HCT116 (cell line): ENCODE data around the gene ANGPTL1. TPM values are rescaled to one million over a fixed set of nuclear protein-coding genes. Genes with fewer than 3 reads are reported as not detected.

Experiments used
- ATAC-seq: fragments of 200-7000 bp; cut with Tn5 transposase; 2 replicates; pipeline ENCODE4 v1.9.1; 2020; ENCODE audit warnings: mild to moderate bottlenecking, moderate library complexity
- BruUV-seq: library from RNA; stranded (reverse); fragments of 400-500 nt; replicated peaks from 2 replicates; lab custom pipeline; 2021; lab: Mats Ljungman, UMichigan
- CTCF ChIA-PET: fragments of 300-600 bp; sonication (Branson Sonifier 250); formaldehyde crosslinking; loops from one replicate; lab custom pipeline; 2021; ENCODE audit warnings: antibody characterized with exemption; lab: Charles Lee
- POLR2A ChIA-PET: fragments of 300-600, 350-600 bp; sonication (Branson Sonifier 250); formaldehyde crosslinking; loops from one replicate; lab custom pipeline; 2021; ENCODE audit warnings: antibody characterized with exemption; lab: Charles Lee
- RAD21 ChIA-PET, 2 experiments: fragments of 300-600 bp; sonication (Branson Sonifier 250); formaldehyde crosslinking; loops; one replicate each; lab custom pipeline; 2023; ENCODE audit warnings: low total read pairs in 2 of 2; ENCODE audit not compliant: uncharacterized antibody in 2 of 2, unreplicated experiment in 2 of 2, low non-redundant PET in 1 of 2; lab: Charles Lee
- DNase-seq: peaks from one replicate; pipeline ENCODE4 v3.0.0-alpha.2; 2010; ENCODE audit warnings: low read depth, low spot score
- H2AFZ ChIP-seq: fragments of 200-600 bp; shearing (Covaris generic), sonication (generic); 2 replicates; pipeline ENCODE4 v1.6.1; 2017; ENCODE audit warnings: low read depth, mixed run types, mixed read lengths, antibody characterized with exemption, low read length; ENCODE audit not compliant: poor library complexity, severe bottlenecking
- H3K27ac ChIP-seq: 2 replicates; pipeline ENCODE4 v1.5.1; 2012; ENCODE audit warnings: low read depth, low read length
- H3K27me3 ChIP-seq: fragments of 200-600 bp; sonication (generic); 2 replicates; pipeline ENCODE4 v1.6.1; 2016; ENCODE audit warnings: mixed run types, low read length, mixed read lengths; ENCODE audit not compliant: insufficient read depth
- H3K36me3 ChIP-seq, 2 experiments: fragments of 200-500 bp in 1 of 2; fragments of 200-600 bp in 1 of 2; sonication (Bioruptor generic) in 1 of 2; sonication (generic) in 1 of 2; 2 replicates each; pipeline versions ENCODE4 v1.5.1 to v1.6.1; 2014 to 2016; ENCODE audit warnings: low read length in 2 of 2, inconsistent platforms in 1 of 2, mixed read lengths in 1 of 2, mixed run types in 1 of 2; ENCODE audit not compliant: insufficient read depth in 2 of 2, control insufficient read depth in 1 of 2
- H3K4me1 ChIP-seq, 2 experiments: fragments of 200-600 bp in 1 of 2; sonication (generic) in 1 of 2; 2 replicates each; pipeline versions ENCODE4 v1.5.1 to v1.6.1; 2012 to 2017; ENCODE audit warnings: low read length in 2 of 2, inconsistent platforms in 1 of 2, mild to moderate bottlenecking in 1 of 2, mixed read lengths in 1 of 2, mixed run types in 1 of 2, moderate library complexity in 1 of 2; ENCODE audit not compliant: insufficient read depth in 2 of 2, control insufficient read depth in 1 of 2
- H3K4me2 ChIP-seq: fragments of 200-600 bp; sonication (generic); 2 replicates; pipeline ENCODE4 v1.6.1; 2017; ENCODE audit warnings: mixed run types, low read length, mixed read lengths
- H3K4me3 ChIP-seq, 2 experiments: fragments of 200-600 bp in 1 of 2; sonication (generic) in 1 of 2; replicated peaks in 1 of 2; 2 replicates each; pipeline ENCODE4 v1.5.1; 2011 to 2016; ENCODE audit warnings: low read length in 2 of 2, control low read depth in 1 of 2, low read depth in 1 of 2, mild to moderate bottlenecking in 1 of 2, mixed read lengths in 1 of 2, mixed run types in 1 of 2
- H3K79me2 ChIP-seq: fragments of 200-600 bp; sonication (generic); 2 replicates; pipeline ENCODE4 v1.6.1; 2017; ENCODE audit warnings: mild to moderate bottlenecking, mixed run types, low read length, moderate library complexity, mixed read lengths; ENCODE audit not compliant: insufficient read depth
- H3K9ac ChIP-seq: fragments of 200-600 bp; sonication (generic); 2 replicates; pipeline ENCODE4 v1.6.1; 2016; ENCODE audit warnings: low read length, mixed read lengths
- H3K9me2 ChIP-seq: fragments of 200-600 bp; sonication (generic), shearing (Covaris generic); 2 replicates; pipeline ENCODE4 v1.6.1; 2017; ENCODE audit warnings: mixed run types, mild to moderate bottlenecking, moderate library complexity; ENCODE audit not compliant: insufficient read depth
- H3K9me3 ChIP-seq, 2 experiments: fragments of 200-500 bp in 1 of 2; fragments of 200-600 bp in 1 of 2; sonication (Bioruptor generic) in 1 of 2; sonication (generic) in 1 of 2; 2 replicates each; pipeline ENCODE4 v1.6.1; 2014 to 2017; ENCODE audit warnings: low read length in 2 of 2, mixed read lengths in 2 of 2, inconsistent platforms in 1 of 2, low read depth in 1 of 2, mild to moderate bottlenecking in 1 of 2, mixed run types in 1 of 2, moderate library complexity in 1 of 2; ENCODE audit not compliant: control insufficient read depth in 1 of 2, insufficient read depth in 1 of 2
- H4K20me1 ChIP-seq: fragments of 200-600 bp; sonication (generic), shearing (Covaris generic); 2 replicates; pipeline ENCODE4 v1.6.1; 2017; ENCODE audit warnings: mixed run types, mild to moderate bottlenecking, moderate library complexity; ENCODE audit not compliant: insufficient read depth
- ATF3 ChIP-seq: IDR thresholded peaks from 2 replicates; pipeline ENCODE4 v1.6.1; 2012
- FOSL1 ChIP-seq: IDR thresholded peaks from 2 replicates; pipeline ENCODE4 v1.6.1; 2012; ENCODE audit warnings: low read depth
- SRF ChIP-seq: IDR thresholded peaks from 2 replicates; pipeline ENCODE4 v1.6.1; 2012; ENCODE audit warnings: low read depth
- YY1 ChIP-seq: IDR thresholded peaks from 2 replicates; pipeline ENCODE4 v1.6.1; 2011; ENCODE audit warnings: low read length, low read depth, moderate library complexity, mild to moderate bottlenecking; ENCODE audit not compliant: insufficient replicate concordance; ENCODE audit errors: extremely low read depth
- ZBTB33 ChIP-seq: IDR thresholded peaks from 2 replicates; pipeline ENCODE4 v1.6.1; 2011; ENCODE audit warnings: mild to moderate bottlenecking, low read length, moderate library complexity; ENCODE audit not compliant: insufficient replicate concordance; ENCODE audit errors: extremely low read depth
- intact Hi-C: fragments of 100-400 bp; cut with micrococcal nuclease; formaldehyde crosslinking; loops from 2 replicates; pipeline ENCODE4 v1.10.0; 2022
- total RNA-seq: library from RNA; stranded (reverse); gene quantifications from one replicate; pipeline ENCODE4 v1.2.1, GENCODE V29; 2021; ENCODE audit not compliant: unreplicated experiment

The ANGPTL1 gene
- total RNA-seq, 1 experiment from 2014 or later, result 0.34 TPM

GRCh38 chr1:178895928-178896327 lies 25.1 kb upstream of the ANGPTL1 start (continued):
- no peak for TF ChIP-seq SRF
- TF ChIP-seq, all 23 proteins: peak for 0

- Histone ChIP-seq H3K9me2 (no peaks in the 10 kb centered on the region), H3K36me3 (no peaks in the 10 kb centered on the region), H3K9ac (no peak overlapping the region), H3K9me3 (no peaks in the 10 kb centered on the region), H2AFZ (no peak overlapping the region), H3K4me1 (peaks cover 6 to 7% of the 10 kb centered on the region in 2 experiments), H3K79me2 (no peaks in the 10 kb centered on the region), H3K4me3 (no peak overlapping the region), H3K27ac (no peak overlapping the region), H3K27me3 (no peaks in the 10 kb centered on the region), H3K4me2 (no peak overlapping the region), H4K20me1 (no peaks in the 10 kb centered on the region)
- CTCF ChIA-PET, result no interaction called here
- POLR2A ChIA-PET, result no interaction called here
- TF ChIP-seq FOSL1 (no peak), YY1 (no peak), ZBTB33 (no peak), ATF3 (no peak), SRF (no peak)
- ATAC-seq (no peak), DNase-seq (no peak)
- BruUV-seq, result no TSS peak
- RAD21 ChIA-PET, result no interaction called here
- intact Hi-C loops, result no loop called here
These were observed 15.7 kb upstream of the ANGPTL1 start for GRCh38 chr1:178886551-178886950.
